GM19372 (cell line): ENCODE data around the gene ADAM33.

Experiments used
- ATAC-seq: cut with Tn5 transposase; IDR thresholded peaks from one replicate; pipeline ENCODE4 v1.9.1; 2021; ENCODE audit warnings: mild to moderate bottlenecking, low read depth, moderate library complexity; ENCODE audit not compliant: unreplicated experiment

Gene ADAM33

DNA sequence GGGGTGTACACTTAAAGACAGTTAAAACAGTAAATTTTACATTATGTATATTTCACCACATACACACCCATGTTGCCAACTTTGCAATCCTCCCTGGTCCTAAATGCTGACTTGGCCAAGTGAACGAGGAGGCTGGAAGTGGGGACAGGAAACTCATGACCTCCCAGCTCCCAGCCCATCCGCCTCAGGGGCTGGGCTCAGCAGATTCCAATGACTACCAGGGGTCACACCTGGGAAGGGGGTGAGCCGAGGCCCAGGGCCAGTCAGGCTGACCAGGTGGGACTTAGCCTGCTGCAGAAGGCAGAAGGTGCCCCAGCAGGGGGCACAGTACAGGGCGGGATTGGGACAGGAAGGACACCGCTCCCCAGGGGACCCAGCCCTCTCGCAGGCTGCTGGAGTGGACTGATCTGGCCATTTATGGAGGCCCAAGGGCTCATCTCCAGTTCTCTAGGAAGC is 28.2 kb upstream of the ADAM33 start:
- ATAC-seq = no peak

DNA sequence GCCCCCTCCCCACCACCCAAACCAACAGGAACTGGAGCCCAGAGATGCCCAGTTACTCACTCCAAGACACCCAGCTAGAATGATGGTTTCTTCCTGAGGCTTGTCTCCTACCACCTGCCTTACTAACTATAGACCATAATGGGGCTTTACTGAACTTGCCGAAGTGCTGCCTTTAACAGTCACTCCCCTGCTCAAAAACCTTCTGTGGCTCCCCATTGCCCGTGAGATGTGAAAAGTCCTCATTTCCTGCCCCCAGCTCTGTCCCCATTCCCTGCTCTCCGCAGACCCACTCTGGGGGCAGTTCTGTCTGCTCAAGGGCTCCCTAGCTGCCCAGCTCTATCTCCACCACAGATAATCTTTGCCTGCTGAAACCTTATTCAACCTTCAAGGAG is 25.7 kb upstream of the ADAM33 start:
- no peak for ATAC-seq

GRCh38 chr20:3706774-3707507 is 25.1 kb upstream of the ADAM33 start:
- no peak for ATAC-seq

- no peak for ATAC-seq
These were observed 24.3 kb upstream of the ADAM33 start for GRCh38 chr20:3705970-3706739.

DNA sequence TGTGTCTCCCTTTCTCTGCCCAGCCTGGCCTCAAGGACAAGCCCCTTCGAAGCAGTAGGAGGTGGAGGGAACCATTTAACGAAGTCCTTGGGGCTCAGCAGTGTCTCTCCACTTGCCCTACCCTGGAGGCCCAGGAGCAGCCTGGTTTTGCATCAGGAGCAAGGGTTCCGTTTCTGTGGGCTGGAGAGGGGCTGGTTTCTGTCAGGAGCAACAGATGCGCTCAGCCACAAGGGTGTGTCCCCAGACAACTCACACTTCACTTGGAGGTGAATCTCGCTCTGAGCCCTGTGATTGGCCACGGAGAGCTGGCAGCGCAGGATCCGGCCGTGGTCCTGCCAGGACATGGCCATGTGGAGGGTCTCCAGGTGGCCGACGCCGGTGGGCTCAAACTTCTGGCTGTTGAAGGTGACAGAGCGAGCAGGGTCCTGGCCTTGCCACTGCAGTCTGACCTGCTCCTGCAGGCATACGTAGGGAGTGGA is 23.7 kb upstream of the ADAM33 start:
- no peak for ATAC-seq

DNA sequence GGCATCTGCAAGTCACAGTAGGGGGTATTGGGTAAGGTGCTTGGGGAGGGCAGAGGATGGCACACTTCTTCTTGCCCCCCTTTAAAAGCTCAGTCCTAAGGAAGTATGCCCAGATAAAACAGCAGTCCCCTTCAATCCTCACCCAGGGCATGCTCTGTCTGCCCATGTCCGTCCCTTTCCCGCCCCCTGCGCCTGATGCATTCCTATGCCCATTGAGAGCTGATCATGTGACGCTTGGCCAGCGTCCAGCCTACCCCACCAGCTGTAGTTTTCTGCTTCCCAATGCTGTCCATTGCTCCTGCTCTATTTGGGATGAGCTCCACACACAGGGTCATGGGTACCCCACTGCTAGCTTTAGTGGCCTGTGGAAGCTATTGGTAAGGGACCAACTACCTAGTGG is 22.3 kb upstream of the ADAM33 start:
- no peak for ATAC-seq

DNA sequence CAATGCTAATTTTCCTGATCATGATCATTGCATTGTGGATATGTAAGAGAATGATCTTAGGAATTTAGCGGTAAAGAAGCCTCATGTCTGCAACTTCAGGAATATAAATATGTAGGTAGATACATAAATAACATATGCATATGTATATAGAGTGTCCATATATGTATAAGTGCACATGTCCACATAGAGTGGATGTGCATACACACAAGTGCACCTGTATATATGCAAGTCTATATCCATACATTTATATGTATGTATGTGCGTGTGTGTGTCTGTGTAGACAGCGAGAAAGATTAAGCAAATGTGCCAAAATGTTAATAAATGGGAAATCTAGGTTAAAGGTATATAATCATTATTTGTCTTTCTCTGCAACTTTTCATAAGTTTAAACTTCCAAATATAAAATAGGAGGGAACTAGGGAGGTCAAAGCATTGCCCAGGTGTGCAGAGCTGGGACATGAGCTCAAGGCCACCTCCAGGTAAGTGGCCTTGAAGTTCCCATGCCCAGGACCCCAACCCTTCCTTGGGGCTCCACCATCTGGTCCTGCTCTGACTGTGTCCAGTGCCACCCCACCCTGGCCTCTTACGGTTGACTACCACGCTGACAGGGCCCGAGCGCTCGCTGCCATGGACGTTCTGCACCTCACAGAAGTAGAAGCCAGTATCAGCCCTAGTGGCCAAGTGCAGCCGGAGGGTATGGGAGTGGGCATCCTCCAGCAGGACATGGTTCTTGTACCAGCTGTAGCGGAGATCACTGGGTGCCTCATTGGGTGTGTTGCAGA is 21.0 kb upstream of the ADAM33 start:
- ATAC-seq = no peak

GRCh38 chr20:3701061-3701998 is 19.5 kb upstream of the ADAM33 start:
- no peak for ATAC-seq

GRCh38 chr20:3699037-3699436 is 17.2 kb upstream of the ADAM33 start:
- no peak for ATAC-seq

GRCh38 chr20:3698591-3699001 is 16.8 kb upstream of the ADAM33 start:
- no peak for ATAC-seq

- ATAC-seq = no peak
These were observed 15.9 kb upstream of the ADAM33 start for GRCh38 chr20:3697588-3698305.

GRCh38 chr20:3696745-3697587 is 15.2 kb upstream of the ADAM33 start:
- ATAC-seq = no peak

DNA sequence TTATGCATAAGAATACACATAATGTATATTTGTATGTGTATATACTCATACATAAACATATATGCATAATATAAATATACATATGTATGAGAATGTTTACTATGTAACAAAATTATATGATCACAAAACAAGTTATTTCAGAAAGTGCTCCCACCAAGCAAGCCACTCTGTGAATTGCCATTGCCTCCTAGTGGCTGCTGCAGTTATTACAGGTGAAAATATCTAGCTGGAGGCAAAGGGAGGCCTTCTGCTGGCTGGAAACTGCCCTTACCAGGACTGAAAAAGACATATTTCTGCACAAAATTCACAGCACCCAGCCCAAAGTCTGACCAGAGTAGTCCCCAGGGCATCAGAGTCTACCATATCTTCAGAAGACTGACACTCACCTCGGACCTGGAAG is 14.4 kb upstream of the ADAM33 start:
- ATAC-seq = no peak

GRCh38 chr20:3694864-3695263 is 13.1 kb upstream of the ADAM33 start:
- ATAC-seq = no peak

DNA sequence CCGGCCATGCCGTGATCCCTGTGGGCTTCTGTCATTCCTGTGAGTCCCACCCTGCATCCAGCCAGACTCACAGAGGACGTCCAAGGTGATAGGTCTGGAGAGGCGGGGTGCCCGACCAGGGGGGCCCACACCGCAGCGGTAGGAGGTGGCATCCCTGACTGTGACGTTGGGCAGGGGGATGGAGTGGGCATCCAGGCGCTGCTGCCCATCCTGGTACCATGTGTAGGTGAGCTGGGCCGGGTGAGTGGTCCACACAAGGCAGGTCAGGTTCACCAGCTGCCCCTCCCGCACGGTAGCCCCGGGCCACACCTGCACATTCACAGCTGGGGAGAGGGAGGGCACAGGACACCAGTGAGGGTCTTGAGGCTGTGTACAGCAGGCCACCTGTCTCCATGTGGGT is 11.6 kb upstream of the ADAM33 start:
- no peak for ATAC-seq

- no peak for ATAC-seq
These were observed 11.0 kb upstream of the ADAM33 start for GRCh38 chr20:3692706-3693294.

DNA sequence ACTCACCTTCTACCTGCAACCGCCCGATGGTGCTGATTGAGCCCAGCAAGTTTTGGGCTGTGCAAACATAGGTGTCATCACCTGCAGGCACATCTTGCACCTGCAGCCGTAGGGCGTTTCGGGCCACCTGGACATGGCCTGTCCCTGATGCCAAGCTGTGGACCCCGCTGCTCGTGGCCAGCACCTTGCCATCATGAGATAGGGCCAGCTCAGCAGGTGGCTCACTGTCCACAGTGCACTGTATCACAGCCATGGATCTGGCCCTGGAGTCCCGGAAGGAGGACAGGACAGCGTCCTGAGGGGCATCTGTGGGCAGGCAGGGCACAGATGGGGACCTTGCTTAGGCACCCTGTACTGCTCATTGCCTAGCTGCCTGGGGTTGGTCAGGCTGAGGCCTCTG is 10.1 kb upstream of the ADAM33 start:
- no peak for ATAC-seq

DNA sequence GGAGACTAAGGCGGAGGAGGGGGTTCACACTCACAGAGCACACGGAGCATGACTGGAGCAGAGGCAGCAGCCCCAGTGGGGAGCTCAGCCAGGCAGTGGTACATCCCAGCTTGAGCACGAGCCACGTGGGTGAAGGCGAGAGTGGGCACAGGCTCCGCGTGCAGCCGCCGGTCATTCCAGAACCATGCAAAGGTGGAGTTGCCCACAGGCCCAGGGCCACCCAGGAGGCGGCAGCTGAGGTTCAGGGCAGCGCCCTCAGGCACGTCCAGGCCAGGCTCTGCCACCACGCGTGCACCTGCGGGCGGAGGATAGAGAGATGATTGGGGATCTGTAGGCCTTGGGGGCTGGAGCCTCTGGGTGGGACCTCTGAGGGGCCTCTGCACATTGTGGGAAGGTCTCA is 9.5 kb upstream of the ADAM33 start:
- no peak for ATAC-seq
